GM12874 (cell line): ENCODE measurements around the gene NR4A3.

ENCODE experiments used
- TF ChIP-seq, protein P1 (sequence below): IDR thresholded peaks from 2 replicates; pipeline ENCODE4 v1.5.1; 2011; ENCODE audit warnings: low read depth, mild to moderate bottlenecking, control low read depth, low read length, moderate library complexity; ENCODE audit not compliant: insufficient read depth

The NR4A3 gene

DNA sequence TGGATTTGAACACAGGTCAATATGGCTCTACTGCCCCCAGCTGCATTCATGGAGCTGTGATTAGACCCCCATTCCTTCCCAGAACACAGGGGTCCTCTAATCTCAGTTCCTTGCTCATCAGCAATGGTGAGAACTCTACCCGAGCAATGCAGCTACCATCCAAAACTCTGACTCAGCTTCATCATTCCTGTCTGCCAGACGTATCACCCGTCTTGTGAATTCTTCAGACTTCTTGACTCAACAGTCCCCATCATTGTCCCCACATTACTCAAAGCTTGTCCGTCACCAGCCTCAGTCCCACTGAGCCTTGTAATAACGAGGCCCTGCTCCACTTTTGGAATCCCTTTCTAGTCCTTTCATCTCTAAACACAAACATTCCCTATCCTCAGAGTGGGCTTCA is 48.4 kb downstream of the NR4A3 start:
- TF ChIP-seq, protein P1, sequence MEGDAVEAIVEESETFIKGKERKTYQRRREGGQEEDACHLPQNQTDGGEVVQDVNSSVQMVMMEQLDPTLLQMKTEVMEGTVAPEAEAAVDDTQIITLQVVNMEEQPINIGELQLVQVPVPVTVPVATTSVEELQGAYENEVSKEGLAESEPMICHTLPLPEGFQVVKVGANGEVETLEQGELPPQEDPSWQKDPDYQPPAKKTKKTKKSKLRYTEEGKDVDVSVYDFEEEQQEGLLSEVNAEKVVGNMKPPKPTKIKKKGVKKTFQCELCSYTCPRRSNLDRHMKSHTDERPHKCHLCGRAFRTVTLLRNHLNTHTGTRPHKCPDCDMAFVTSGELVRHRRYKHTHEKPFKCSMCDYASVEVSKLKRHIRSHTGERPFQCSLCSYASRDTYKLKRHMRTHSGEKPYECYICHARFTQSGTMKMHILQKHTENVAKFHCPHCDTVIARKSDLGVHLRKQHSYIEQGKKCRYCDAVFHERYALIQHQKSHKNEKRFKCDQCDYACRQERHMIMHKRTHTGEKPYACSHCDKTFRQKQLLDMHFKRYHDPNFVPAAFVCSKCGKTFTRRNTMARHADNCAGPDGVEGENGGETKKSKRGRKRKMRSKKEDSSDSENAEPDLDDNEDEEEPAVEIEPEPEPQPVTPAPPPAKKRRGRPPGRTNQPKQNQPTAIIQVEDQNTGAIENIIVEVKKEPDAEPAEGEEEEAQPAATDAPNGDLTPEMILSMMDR: no peak

DNA sequence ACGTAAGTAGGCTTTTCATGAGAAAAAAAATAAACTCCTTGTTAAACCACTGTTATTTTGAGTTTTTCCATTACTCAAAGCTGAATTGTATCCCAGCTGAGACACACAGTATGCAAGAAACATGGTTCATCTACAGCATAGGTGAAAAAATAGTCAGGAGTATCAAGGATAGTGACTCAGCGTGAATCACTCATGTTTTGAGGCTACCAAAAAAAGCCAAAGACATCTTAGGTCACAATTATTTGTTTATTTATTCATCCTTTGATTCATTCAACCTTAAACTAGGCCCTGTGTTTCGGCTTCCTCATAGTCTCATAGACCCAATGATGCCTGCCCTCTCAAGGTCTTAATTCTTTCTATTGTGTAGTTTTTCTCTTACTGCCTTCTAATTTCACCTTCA is 51.8 kb downstream of the NR4A3 start:
- TF ChIP-seq, protein P1: no peak

DNA sequence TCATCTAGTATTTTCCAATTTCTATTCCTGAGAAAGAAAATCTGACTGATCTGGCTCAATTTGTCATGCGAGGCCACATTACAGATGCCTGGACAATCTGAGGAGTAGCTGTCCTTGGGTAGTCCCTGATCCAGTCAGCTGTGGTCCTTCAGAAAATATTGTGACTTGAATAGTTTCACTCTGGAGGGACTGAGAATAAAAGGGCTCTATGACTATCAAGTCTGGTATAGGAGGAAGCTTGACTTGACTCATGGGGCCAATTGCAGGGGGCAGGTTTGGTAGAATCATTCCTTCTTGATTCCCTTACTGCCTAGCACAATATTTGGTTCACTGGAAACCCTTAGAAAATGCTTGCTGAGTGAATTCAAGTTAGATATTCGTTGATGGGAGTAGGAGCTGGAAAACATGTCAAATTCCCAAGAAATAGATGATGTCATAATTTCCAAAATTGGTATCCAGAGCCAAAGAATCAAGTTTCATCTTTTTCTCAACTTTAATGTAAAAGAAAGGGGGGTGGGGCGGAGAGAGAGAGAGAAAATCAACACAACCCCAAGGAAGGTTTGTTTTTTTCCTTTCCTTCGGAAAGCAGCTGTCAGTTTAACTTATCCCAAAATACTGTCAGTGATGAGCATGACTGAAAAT is 52.4 kb downstream of the NR4A3 start:
- TF ChIP-seq, protein P1: no peak

DNA sequence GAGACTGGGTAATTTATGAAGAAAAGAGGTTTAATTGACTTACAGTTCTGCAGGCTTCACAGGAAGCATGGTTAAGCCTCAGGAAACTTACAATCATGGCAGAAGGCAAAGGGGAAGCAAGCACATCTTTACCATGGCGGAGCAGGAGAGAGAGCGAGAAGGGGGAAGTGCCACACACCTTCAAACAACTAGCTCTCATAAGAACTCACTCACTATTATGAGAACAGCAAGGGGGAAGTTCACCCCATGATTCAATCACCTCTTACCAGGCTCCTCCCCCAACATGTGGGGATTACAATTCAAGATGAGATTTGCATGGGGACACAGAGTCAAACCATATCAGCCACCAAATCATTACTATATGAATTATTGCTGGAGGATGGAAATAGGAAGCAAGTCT is 54.5 kb downstream of the NR4A3 start:
- TF ChIP-seq, protein P1: no peak

DNA sequence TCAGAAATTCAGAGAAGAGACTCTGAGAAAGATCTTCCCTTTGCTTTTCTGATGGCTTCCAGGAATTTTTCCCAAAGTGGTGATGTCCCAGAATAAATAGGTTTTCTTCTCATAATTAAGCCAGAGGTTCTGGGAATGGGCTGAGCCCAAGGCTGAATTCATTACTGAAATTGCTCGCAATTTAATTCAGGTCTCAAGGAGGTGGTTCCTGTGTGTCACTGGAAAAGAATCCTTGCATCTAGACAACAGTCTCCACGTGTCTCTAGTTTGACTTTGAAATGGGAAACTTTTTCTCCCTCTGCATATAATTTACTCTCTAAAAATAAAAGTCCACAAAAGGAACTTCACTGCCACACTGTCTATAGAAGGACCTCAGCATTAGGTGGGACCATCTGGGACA is 57.0 kb downstream of the NR4A3 start:
- TF ChIP-seq, protein P1: no peak

DNA sequence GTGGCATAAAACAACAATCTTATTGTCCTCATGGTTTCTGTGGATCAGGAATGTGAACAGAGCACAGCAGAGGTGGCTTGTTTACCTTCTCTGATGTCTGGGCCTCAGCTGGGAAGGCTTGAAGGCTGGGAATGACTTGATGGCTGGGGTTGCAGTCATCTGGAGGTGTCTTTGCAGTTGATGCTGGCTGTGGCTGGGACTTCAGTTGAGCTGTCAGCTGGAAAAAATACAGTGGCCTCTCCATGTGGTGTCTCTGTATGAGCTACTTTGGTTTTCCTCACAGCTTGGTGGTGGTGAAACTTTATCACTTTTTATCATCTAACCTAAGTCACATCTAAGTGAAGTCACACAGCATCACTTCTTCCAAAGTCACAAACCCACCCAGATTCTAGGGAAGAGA is 60.1 kb downstream of the NR4A3 start:
- TF ChIP-seq, protein P1: no peak

DNA sequence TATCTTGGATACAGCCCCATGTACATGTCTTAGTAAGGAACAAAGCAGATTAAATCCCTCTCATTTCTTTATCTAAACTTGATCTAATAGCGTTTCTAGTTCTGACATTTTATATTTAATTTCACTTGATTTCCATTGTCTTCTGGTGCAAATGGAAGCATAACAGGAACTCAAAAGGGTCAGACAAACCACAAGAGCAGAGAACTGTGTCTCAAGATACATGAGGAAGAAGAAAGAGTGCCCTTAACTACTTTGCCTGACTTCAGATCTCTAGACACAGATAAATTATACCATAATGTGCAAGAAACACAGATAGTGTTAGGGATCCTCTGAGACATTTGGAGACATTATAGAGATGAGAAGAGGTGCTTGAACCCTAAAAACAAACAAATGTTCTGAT is 64.1 kb downstream of the NR4A3 start:
- TF ChIP-seq, protein P1: no peak
